DND-41 (cell line): ENCODE data around the gene LPCAT2.

Experiments
- CTCF ChIP-seq: IDR thresholded peaks from 2 replicates; pipeline ENCODE4 v1.5.1; 2012; ENCODE audit warnings: borderline replicate concordance, low read length, moderate library complexity, mild to moderate bottlenecking; ENCODE audit not compliant: poor library complexity, severe bottlenecking; ENCODE audit errors: extremely low read depth
- EZH2 ChIP-seq: IDR thresholded peaks from 3 replicates; pipeline ENCODE4 v1.6.1; 2012; ENCODE audit warnings: borderline replicate concordance, low read depth, mild to moderate bottlenecking, moderate library complexity, low read length, inconsistent platforms; ENCODE audit not compliant: severe bottlenecking

GRCh38 chr16:55496509-55497145, 12.2 kb upstream of the LPCAT2 start:
- TF ChIP-seq CTCF (no peak), EZH2 (no peak)
